Gastrocnemius medialis (tissue), 4 donors: ENCODE results near the gene USP6NL. TPM values are rescaled to one million over a fixed set of nuclear protein-coding genes. Genes with fewer than 3 reads are reported as not detected.

Experiments used
- ATAC-seq, 2 donors: fragments of 150-250 bp; one replicate each; pipeline ENCODE4 v1.9.1; 2016
- DNase-seq, 2 donors: peaks; one replicate each; pipeline ENCODE4 v3.0.0-alpha.2; 2019
- H3K27ac ChIP-seq, 4 donors: fragments of 200-600 bp; sonication (generic); 1 replicate in 1 of 4; 2 replicates in 3 of 4; pipeline ENCODE4 v1.5.1; 2016 to 2018; ENCODE audit warnings: mild to moderate bottlenecking in 2 of 4, moderate library complexity in 1 of 4
- H3K27me3 ChIP-seq, 3 donors: fragments of 200-600 bp; sonication (generic) in 2 of 3; 1 replicate in 1 of 3; 2 replicates in 2 of 3; pipeline versions ENCODE4 v1.5.1 to v1.6.0; 2016 to 2019; ENCODE audit warnings: mild to moderate bottlenecking in 1 of 3, moderate library complexity in 1 of 3
- H3K36me3 ChIP-seq, 2 donors: fragments of 200-600 bp; sonication (generic) in 1 of 2; one replicate each; pipeline ENCODE4 v1.5.1; 2017 to 2018
- H3K4me1 ChIP-seq, 2 donors: fragments of 200-600 bp; sonication (generic) in 1 of 2; one replicate each; pipeline ENCODE4 v1.5.1; 2016 to 2017; ENCODE audit warnings: mild to moderate bottlenecking in 2 of 2
- H3K4me3 ChIP-seq, 4 donors: fragments of 200-600 bp; sonication (generic) in 3 of 4; 1 replicate in 1 of 4; 2 replicates in 3 of 4; pipeline ENCODE4 v1.5.1; 2016 to 2019; ENCODE audit warnings: mild to moderate bottlenecking in 2 of 4
- H3K9me3 ChIP-seq, 3 donors: fragments of 200-600 bp; sonication (generic) in 2 of 3; 1 replicate in 1 of 3; 2 replicates in 2 of 3; pipeline ENCODE4 v1.5.1; 2016 to 2019
- CTCF ChIP-seq, 5 experiments: fragments of 450-650 bp in 3 of 5; fragments of 200-600 bp in 2 of 5; sonication (generic) in 2 of 5; IDR thresholded peaks in 4 of 5; conservative IDR thresholded peaks in 1 of 5; 1 replicate in 4 of 5; 2 replicates in 1 of 5; pipeline ENCODE4 v1.5.1; 2016 to 2019; ENCODE audit warnings: antibody characterized with exemption in 5 of 5, mild to moderate bottlenecking in 3 of 5, moderate library complexity in 3 of 5
- POLR2A ChIP-seq, 2 donors: fragments of 450-650 bp; IDR thresholded peaks; one replicate each; pipeline ENCODE4 v1.6.1; 2017; ENCODE audit warnings: antibody characterized with exemption in 2 of 2, mild to moderate bottlenecking in 2 of 2, moderate library complexity in 2 of 2
- in situ Hi-C, 4 donors: fragments of 200-750 bp; cut with MboI; loops; one replicate each; pipeline versions ENCODE4 v1.15.0 to v1.8.0; 2017; ENCODE audit warnings: low sequenced_read_pairs in 4 of 4
- intact Hi-C: fragments of 100-400 bp; cut with DNase I; formaldehyde crosslinking; loops from one replicate; pipeline ENCODE4 v1.15.1; 2023; ENCODE audit warnings: low total_unique reads
- total RNA-seq, 4 donors: library from RNA; depleted of rRNA; stranded (reverse); fragments of >200 nt; gene quantifications; one replicate each; pipeline versions ENCODE4 v1.1.0 to v1.2.3, GENCODE V29; 2016

The USP6NL gene
- total RNA-seq, 4 donors from 2014 or later = 5.6 to 6.2 (median 5.9) TPM

DNA sequence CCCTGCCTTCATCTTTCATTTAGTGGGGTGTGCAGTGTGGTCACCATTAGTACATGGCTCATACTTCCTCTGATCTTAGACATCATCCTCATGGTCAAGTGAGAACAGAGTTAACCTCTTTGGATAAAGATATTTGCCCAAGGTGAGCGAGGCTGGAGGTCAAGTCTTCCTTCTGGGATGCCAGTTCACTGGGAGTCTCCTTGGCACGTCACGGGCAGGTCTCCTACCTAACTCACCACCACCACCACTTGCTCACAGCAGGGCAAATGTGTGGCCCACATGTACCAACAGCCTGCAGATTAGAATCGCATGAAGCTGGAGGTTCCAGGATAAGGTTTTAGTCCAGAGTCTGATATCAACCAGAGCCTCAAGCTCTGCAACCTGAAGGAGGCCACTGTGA lies 164.6 kb downstream of the USP6NL start:
- DNase-seq (no peak), ATAC-seq (no peak)
- no peaks in the 10 kb centered on the region for H3K4me1 ChIP-seq
- no peaks in the 10 kb centered on the region for H3K36me3 ChIP-seq
- peaks cover 0 to 7% (median 2%) of the 10 kb centered on the region in 3 donors for H3K27me3 ChIP-seq
- no peak overlapping the region for H3K27ac ChIP-seq
- in situ Hi-C loops = no loop called here
- no peaks in the 10 kb centered on the region for H3K9me3 ChIP-seq
- no peak for TF ChIP-seq CTCF (IDR thresholded peaks at IDR 0.05 in 4 of 5, conservative IDR thresholded peaks at IDR 0.05 in 1 of 5)
- TF ChIP-seq POLR2A (IDR thresholded peaks at IDR 0.05) = no peak
- intact Hi-C loops = no loop called here
- no peak overlapping the region for H3K4me3 ChIP-seq

DNA sequence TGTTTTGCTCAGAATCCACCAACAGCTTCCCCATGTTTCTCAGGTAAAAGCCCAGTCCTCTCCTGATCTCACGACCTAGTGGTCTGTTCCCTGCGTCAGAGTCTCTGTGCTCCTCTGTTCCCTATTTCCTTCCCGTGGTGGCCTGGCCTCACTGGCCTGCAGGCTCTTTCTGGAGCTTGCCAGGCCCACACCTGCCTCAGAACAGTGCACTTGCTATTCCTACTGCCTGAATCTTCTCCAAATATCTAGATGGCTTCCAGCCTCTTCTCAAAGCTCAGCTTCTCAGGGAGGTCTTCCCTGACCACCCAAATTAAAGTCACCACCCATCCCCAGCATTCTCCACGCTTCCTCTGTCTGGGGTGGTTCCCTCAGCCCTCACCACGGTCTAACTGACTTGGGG lies 165.3 kb downstream of the USP6NL start:
- H3K27me3 ChIP-seq = peaks cover 0 to 7% (median 2%) of the 10 kb centered on the region in 3 donors
- H3K4me1 ChIP-seq = no peaks in the 10 kb centered on the region
- DNase-seq (no peak), ATAC-seq (no peak)
- H3K27ac ChIP-seq = no peak overlapping the region
- intact Hi-C loops = no loop called here
- no peak for TF ChIP-seq POLR2A (IDR thresholded peaks at IDR 0.05)
- TF ChIP-seq CTCF (IDR thresholded peaks at IDR 0.05 in 4 of 5, conservative IDR thresholded peaks at IDR 0.05 in 1 of 5) = no peak
- H3K36me3 ChIP-seq = no peaks in the 10 kb centered on the region
- no peak overlapping the region for H3K4me3 ChIP-seq
- in situ Hi-C loops = no loop called here
- no peaks in the 10 kb centered on the region for H3K9me3 ChIP-seq

GRCh38 chr10:11444531-11445228 lies 166.8 kb downstream of the USP6NL start:
- Histone ChIP-seq H3K4me3 (no peak overlapping the region), H3K27ac (no peak overlapping the region), H3K27me3 (peaks cover 0 to 5% (median 2%) of the 10 kb centered on the region in 3 donors), H3K9me3 (no peaks in the 10 kb centered on the region), H3K36me3 (no peaks in the 10 kb centered on the region), H3K4me1 (no peaks in the 10 kb centered on the region)
- in situ Hi-C loops (no loop called here), intact Hi-C loops (no loop called here)
- ATAC-seq = no peak
- TF ChIP-seq CTCF (IDR thresholded peaks at IDR 0.05 in 4 of 5, conservative IDR thresholded peaks at IDR 0.05 in 1 of 5) (no peak), POLR2A (IDR thresholded peaks at IDR 0.05) (no peak)
- no peak for DNase-seq

DNA sequence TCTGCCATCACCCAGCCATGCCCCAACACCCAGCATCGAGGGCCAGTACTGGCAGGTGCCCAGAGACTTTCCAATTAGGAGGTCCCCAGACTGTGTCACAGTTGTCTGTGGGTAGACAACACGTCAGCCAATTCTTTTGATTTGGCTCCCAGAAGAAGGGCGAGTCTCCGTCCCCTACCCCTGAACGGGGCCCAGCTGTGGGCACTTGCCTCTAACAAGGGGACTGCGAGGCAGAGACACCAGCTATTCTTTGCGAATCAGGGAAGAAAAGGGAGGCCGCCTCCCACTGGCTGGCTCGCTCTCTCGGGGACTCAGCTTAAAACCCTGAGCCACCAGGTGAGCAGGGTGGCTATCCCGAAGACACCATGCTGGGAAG lies 167.3 kb downstream of the USP6NL start:
- DNase-seq (no peak), ATAC-seq (no peak)
- H3K36me3 ChIP-seq = no peaks in the 10 kb centered on the region
- H3K4me3 ChIP-seq = no peak overlapping the region
- intact Hi-C loops (no loop called here), in situ Hi-C loops (no loop called here)
- H3K27ac ChIP-seq = no peak overlapping the region
- peaks cover 0 to 2% (median under 1%) of the 10 kb centered on the region in 3 donors for H3K27me3 ChIP-seq
- no peaks in the 10 kb centered on the region for H3K4me1 ChIP-seq
- H3K9me3 ChIP-seq = no peaks in the 10 kb centered on the region
- no peak for TF ChIP-seq POLR2A (IDR thresholded peaks at IDR 0.05)
- no peak for TF ChIP-seq CTCF (IDR thresholded peaks at IDR 0.05 in 4 of 5, conservative IDR thresholded peaks at IDR 0.05 in 1 of 5)
